DND-41 (cell line): ENCODE data around the gene SSR1.

Source experiments
- ATAC-seq: fragments of 200-7000 bp; cut with Tn5 transposase; 3 replicates; pipeline ENCODE4 v1.9.1; 2021; ENCODE audit warnings: low read depth; ENCODE audit not compliant: insufficient read depth
- DNase-seq: peaks from one replicate; pipeline ENCODE4 v3.0.0-alpha.2; 2020
- H2AFZ ChIP-seq: 2 replicates; pipeline ENCODE4 v1.6.0; 2012; ENCODE audit warnings: low read depth, low read length
- H3K27ac ChIP-seq: 2 replicates; pipeline ENCODE4 v1.5.1; 2012; ENCODE audit warnings: low read length, inconsistent platforms
- H3K27me3 ChIP-seq: fragments of 200-600 bp; sonication (generic); 2 replicates; pipeline ENCODE4 v1.6.0; 2012; ENCODE audit warnings: low read length, mild to moderate bottlenecking, inconsistent platforms; ENCODE audit not compliant: insufficient read depth, poor library complexity
- H3K36me3 ChIP-seq: 2 replicates; pipeline ENCODE4 v1.5.1; 2012; ENCODE audit warnings: low read length, inconsistent platforms; ENCODE audit not compliant: insufficient read depth
- H3K4me1 ChIP-seq: 2 replicates; pipeline ENCODE4 v1.5.1; 2012; ENCODE audit warnings: mild to moderate bottlenecking, low read length; ENCODE audit not compliant: insufficient read depth
- H3K4me2 ChIP-seq: 2 replicates; pipeline ENCODE4 v1.6.0; 2012; ENCODE audit warnings: mild to moderate bottlenecking, moderate library complexity, low read length, inconsistent platforms; ENCODE audit not compliant: insufficient read depth
- H3K4me3 ChIP-seq, 2 experiments: fragments of 200-600 bp in 1 of 2; shearing (Covaris generic) in 1 of 2; 2 replicates each; pipeline ENCODE4 v1.5.1; 2012 to 2016; ENCODE audit warnings: inconsistent platforms in 2 of 2, low read length in 2 of 2, mild to moderate bottlenecking in 2 of 2, low read depth in 1 of 2, moderate library complexity in 1 of 2
- H3K79me2 ChIP-seq: 2 replicates; pipeline ENCODE4 v1.6.0; 2012; ENCODE audit warnings: low read length, inconsistent platforms; ENCODE audit not compliant: insufficient read depth
- H3K9ac ChIP-seq: 2 replicates; pipeline ENCODE4 v1.6.0; 2012; ENCODE audit warnings: low read depth, mild to moderate bottlenecking, inconsistent platforms, low read length, moderate library complexity
- H3K9me3 ChIP-seq: 2 replicates; pipeline ENCODE4 v1.5.1; 2012; ENCODE audit warnings: low read length, moderate library complexity, mild to moderate bottlenecking, inconsistent platforms; ENCODE audit not compliant: insufficient read depth, severe bottlenecking
- H4K20me1 ChIP-seq: 2 replicates; pipeline ENCODE4 v1.6.0; 2012; ENCODE audit warnings: low read length; ENCODE audit not compliant: insufficient read depth
- CTCF ChIP-seq: IDR thresholded peaks from 2 replicates; pipeline ENCODE4 v1.5.1; 2012; ENCODE audit warnings: borderline replicate concordance, low read length, moderate library complexity, mild to moderate bottlenecking; ENCODE audit not compliant: poor library complexity, severe bottlenecking; ENCODE audit errors: extremely low read depth
- EZH2 ChIP-seq: IDR thresholded peaks from 3 replicates; pipeline ENCODE4 v1.6.1; 2012; ENCODE audit warnings: borderline replicate concordance, low read depth, mild to moderate bottlenecking, moderate library complexity, low read length, inconsistent platforms; ENCODE audit not compliant: severe bottlenecking

SSR1 gene

GRCh38 chr6:7254980-7255835 is 57.8 kb downstream of the SSR1 start:
- no peak overlapping the region for H3K4me3 ChIP-seq
- H3K9ac ChIP-seq, result no peak overlapping the region
- DNase-seq, result no peak
- H3K9me3 ChIP-seq, result no peaks in the 10 kb centered on the region
- TF ChIP-seq EZH2, result no peak
- TF ChIP-seq CTCF, result no peak
- no peaks in the 10 kb centered on the region for H3K79me2 ChIP-seq
- H2AFZ ChIP-seq, result no peak overlapping the region
- H3K36me3 ChIP-seq, result peaks cover 17% of the 10 kb centered on the region
- H3K27ac ChIP-seq, result no peak overlapping the region
- no peak overlapping the region for H3K4me2 ChIP-seq
- ATAC-seq, result no peak
- no peaks in the 10 kb centered on the region for H4K20me1 ChIP-seq
- no peaks in the 10 kb centered on the region for H3K27me3 ChIP-seq
- no peaks in the 10 kb centered on the region for H3K4me1 ChIP-seq

GRCh38 chr6:7252390-7252789 is 60.6 kb downstream of the SSR1 start:
- H3K4me2 ChIP-seq, result no peak overlapping the region
- H2AFZ ChIP-seq, result no peak overlapping the region
- H3K27ac ChIP-seq, result no peak overlapping the region
- DNase-seq (no peak), ATAC-seq (no peak)
- no peaks in the 10 kb centered on the region for H3K9me3 ChIP-seq
- TF ChIP-seq EZH2 (no peak), CTCF (no peak)
- H3K4me3 ChIP-seq, result no peak overlapping the region
- H3K36me3 ChIP-seq, result peaks cover 45% of the 10 kb centered on the region
- no peak overlapping the region for H3K9ac ChIP-seq
- H3K4me1 ChIP-seq, result no peaks in the 10 kb centered on the region
- no peaks in the 10 kb centered on the region for H3K79me2 ChIP-seq
- no peaks in the 10 kb centered on the region for H3K27me3 ChIP-seq
- H4K20me1 ChIP-seq, result no peaks in the 10 kb centered on the region; the same call in 1 of the 2 replicates

- Histone ChIP-seq H4K20me1 (no peaks in the 10 kb centered on the region; the same call in 1 of the 2 replicates), H3K27ac (no peak overlapping the region), H3K79me2 (no peaks in the 10 kb centered on the region), H3K4me3 (no peak overlapping the region), H2AFZ (no peak overlapping the region), H3K9ac (no peak overlapping the region), H3K27me3 (no peaks in the 10 kb centered on the region), H3K4me2 (no peak overlapping the region), H3K9me3 (no peaks in the 10 kb centered on the region), H3K4me1 (no peaks in the 10 kb centered on the region), H3K36me3 (peaks cover 51% of the 10 kb centered on the region)
- TF ChIP-seq CTCF, result no peak
- no peak for ATAC-seq
- DNase-seq, result no peak
Measured at GRCh38 chr6:7251646-7252260, 61.2 kb downstream of the SSR1 start.
